Tibial nerve (tissue), 4 donors: ENCODE results near the gene BMP4. TPM values are rescaled to one million over a fixed set of nuclear protein-coding genes. Genes with fewer than 3 reads are reported as not detected.

ENCODE experiments used
- DNase-seq, 2 donors: peaks; one replicate each; pipeline ENCODE4 v3.0.0-alpha.2; 2019; ENCODE audit warnings: low spot score in 2 of 2
- H3K27ac ChIP-seq, 4 donors: fragments of 200-600 bp; sonication (generic) in 3 of 4; one replicate each; pipeline ENCODE4 v1.5.1; 2017 to 2019; ENCODE audit warnings: mild to moderate bottlenecking in 1 of 4
- H3K27me3 ChIP-seq, 2 donors: fragments of 200-600 bp; sonication (generic) in 1 of 2; one replicate each; pipeline versions ENCODE4 v1.5.1 to v1.6.0; 2017 to 2019
- H3K36me3 ChIP-seq, 3 donors: fragments of 200-600 bp; sonication (generic); one replicate each; pipeline ENCODE4 v1.5.1; 2018 to 2019
- H3K4me1 ChIP-seq, 4 donors: fragments of 200-600 bp; sonication (generic) in 3 of 4; one replicate each; pipeline ENCODE4 v1.5.1; 2017 to 2019
- H3K4me3 ChIP-seq, 4 donors: fragments of 200-600 bp; sonication (generic) in 3 of 4; one replicate each; pipeline ENCODE4 v1.5.1; 2017 to 2019; ENCODE audit warnings: mild to moderate bottlenecking in 1 of 4, moderate library complexity in 1 of 4
- H3K9me3 ChIP-seq, 4 donors: fragments of 200-600 bp; sonication (generic) in 3 of 4; one replicate each; pipeline ENCODE4 v1.5.1; 2017 to 2019
- CTCF ChIP-seq, 5 experiments: fragments of 200-600 bp in 3 of 5; fragments of 450-650 bp in 2 of 5; sonication (generic) in 3 of 5; IDR thresholded peaks; one replicate each; pipeline ENCODE4 v1.5.1; 2016 to 2019; ENCODE audit warnings: antibody characterized with exemption in 5 of 5, mild to moderate bottlenecking in 3 of 5, moderate library complexity in 2 of 5
- EP300 ChIP-seq, 2 donors: sonication (generic); formaldehyde crosslinking; IDR thresholded peaks; one replicate each; pipeline ENCODE4 v1.6.1; 2017; ENCODE audit warnings: antibody characterized with exemption in 2 of 2, mild to moderate bottlenecking in 1 of 2
- POLR2A ChIP-seq, 2 donors: fragments of 450-650 bp; IDR thresholded peaks; one replicate each; pipeline ENCODE4 v1.6.1; 2017; ENCODE audit warnings: antibody characterized with exemption in 2 of 2, mild to moderate bottlenecking in 2 of 2, moderate library complexity in 2 of 2
- WGBS, 2 donors: methylation state at CpG; one replicate each; pipeline ENCODE4 v1.1.5; 2018; 5-methylcytosine and 5-hydroxymethylcytosine counted together
- total RNA-seq, 4 donors: library from RNA; depleted of rRNA; stranded (reverse); fragments of >200 nt; gene quantifications; one replicate each; pipeline ENCODE4 v1.1.0, GENCODE V29; 2016

BMP4 gene
- total RNA-seq, 4 donors from 2014 or later, result 5.1 to 21.6 (median 14.8) TPM

- WGBS, 2 donors, result 1 to 2% methylated on average over 28 to 41 of the region's 52 CpGs
- Histone ChIP-seq H3K4me3 (peak overlapping the region; percentile 43 to 65 (median 58)), H3K27ac (peak overlapping the region in 3 of 4 donors; percentile 77 to 87 (median 86)), H3K36me3 (peaks cover 0 to under 1% (median 0%) of the 10 kb centered on the region in 3 donors), H3K4me1 (peaks cover 0 to 58% (median 15%) of the 10 kb centered on the region in 4 donors), H3K9me3 (no peaks in the 10 kb centered on the region), H3K27me3 (peaks cover 0 to 65% of the 10 kb centered on the region in 2 donors)
- TF ChIP-seq EP300 (IDR thresholded peaks at IDR 0.05) (no peak), CTCF (IDR thresholded peaks at IDR 0.05) (no peak), POLR2A (IDR thresholded peaks at IDR 0.05) (no peak)
- no peak for DNase-seq
Observed at GRCh38 chr14:53955671-53956426, 776 bp downstream of the BMP4 start.

- Histone ChIP-seq H3K27me3 (peaks cover 0 to 66% of the 10 kb centered on the region in 2 donors), H3K4me1 (peaks cover 0 to 64% (median 15%) of the 10 kb centered on the region in 4 donors), H3K9me3 (no peaks in the 10 kb centered on the region), H3K36me3 (peaks cover 0 to 7% (median 0%) of the 10 kb centered on the region in 3 donors), H3K27ac (peak overlapping the region; percentile 39 to 87 (median 82)), H3K4me3 (peak overlapping the region; percentile 43 to 65 (median 58))
- TF ChIP-seq EP300 (IDR thresholded peaks at IDR 0.05) (no peak), POLR2A (IDR thresholded peaks at IDR 0.05) (no peak), CTCF (IDR thresholded peaks at IDR 0.05) (no peak)
- 2 to 3% methylated on average over 17 of the region's 17 CpGs for WGBS, 2 donors
- DNase-seq, result no peak
Observed at GRCh38 chr14:53955229-53955556, 1.4 kb downstream of the BMP4 start.

GRCh38 chr14:53954551-53955228 is 1.9 kb downstream of the BMP4 start:
- peak in 1 of 2 donors; percentile 30 for DNase-seq
- 1 to 2% methylated on average over 52 to 53 of the region's 53 CpGs for WGBS, 2 donors
- Histone ChIP-seq H3K27ac (peak overlapping the region; percentile 39 to 87 (median 82)), H3K27me3 (peaks cover 0 to 66% of the 10 kb centered on the region in 2 donors), H3K9me3 (no peaks in the 10 kb centered on the region), H3K4me3 (peak overlapping the region; percentile 43 to 65 (median 58)), H3K36me3 (peaks cover 0 to 10% (median 0%) of the 10 kb centered on the region in 3 donors), H3K4me1 (peaks cover 0 to 68% (median 15%) of the 10 kb centered on the region in 4 donors)
- TF ChIP-seq EP300 (IDR thresholded peaks at IDR 0.05) (no peak), CTCF (IDR thresholded peaks at IDR 0.05) (no peak), POLR2A (IDR thresholded peaks at IDR 0.05) (no peak)

GRCh38 chr14:53953828-53954550 is 2.6 kb downstream of the BMP4 start:
- peaks cover 0 to 68% (median 15%) of the 10 kb centered on the region in 4 donors for H3K4me1 ChIP-seq

More at GRCh38 chr14:53953828-53954550, 2.6 kb downstream of the BMP4 start:
- TF ChIP-seq CTCF (IDR thresholded peaks at IDR 0.05), result no peak
- no peak for TF ChIP-seq EP300 (IDR thresholded peaks at IDR 0.05)
- no peak for TF ChIP-seq POLR2A (IDR thresholded peaks at IDR 0.05)
- peak overlapping the region; percentile 39 to 87 (median 82) for H3K27ac ChIP-seq
- peak overlapping the region; percentile 43 to 65 (median 58) for H3K4me3 ChIP-seq
- no peaks in the 10 kb centered on the region for H3K9me3 ChIP-seq
- WGBS, 2 donors, result 1% methylated on average over 41 to 51 of the region's 51 CpGs
- peaks cover 0 to 10% (median 0%) of the 10 kb centered on the region in 3 donors for H3K36me3 ChIP-seq
- peaks cover 0 to 61% of the 10 kb centered on the region in 2 donors for H3K27me3 ChIP-seq
- peak in 1 of 2 donors; percentile 38 for DNase-seq
